GM18870 (cell line): ENCODE data around the gene ZDHHC20.

Source experiments
- ATAC-seq: cut with Tn5 transposase; IDR thresholded peaks from one replicate; pipeline ENCODE4 v1.9.1; 2021; ENCODE audit warnings: moderate library complexity; ENCODE audit not compliant: unreplicated experiment

ZDHHC20 gene

GRCh38 chr13:21458813-21459701 is at the start of gene ZDHHC20:
TSS of gene ZDHHC20 (minus strand) at chr13:21459303. CDS start at chr13:21459171, 132 bp downstream.
- peak; percentile 41 for ATAC-seq

- no peak for ATAC-seq
Measured at GRCh38 chr13:21504379-21504778, 45.3 kb upstream of the ZDHHC20 start.

- no peak for ATAC-seq
Measured at GRCh38 chr13:21501686-21502085, 42.6 kb upstream of the ZDHHC20 start.

- ATAC-seq = no peak
Measured at GRCh38 chr13:21486322-21486721, 27.2 kb upstream of the ZDHHC20 start.

GRCh38 chr13:21483748-21484147 is 24.6 kb upstream of the ZDHHC20 start:
- ATAC-seq = no peak

GRCh38 chr13:21481359-21481758 is 22.3 kb upstream of the ZDHHC20 start:
- ATAC-seq = no peak

GRCh38 chr13:21478881-21479808 is 20.0 kb upstream of the ZDHHC20 start:
- ATAC-seq = no peak

GRCh38 chr13:21476893-21477472 is 17.9 kb upstream of the ZDHHC20 start:
- ATAC-seq = peak; percentile 80

- ATAC-seq = no peak
Measured at GRCh38 chr13:21475115-21475514, 16.0 kb upstream of the ZDHHC20 start.

GRCh38 chr13:21470785-21471184 is 11.7 kb upstream of the ZDHHC20 start:
- ATAC-seq = no peak

GRCh38 chr13:21466527-21466926 is 7.4 kb upstream of the ZDHHC20 start:
- no peak for ATAC-seq

- ATAC-seq = no peak
Measured at GRCh38 chr13:21465710-21466160, 6.6 kb upstream of the ZDHHC20 start.

- ATAC-seq = no peak
Measured at GRCh38 chr13:21463424-21463823, 4.3 kb upstream of the ZDHHC20 start.

- ATAC-seq = no peak
Measured at GRCh38 chr13:21461131-21461530, 2.0 kb upstream of the ZDHHC20 start.

- ATAC-seq = peak; percentile 52
Measured at GRCh38 chr13:21458451-21458812, 671 bp downstream of the ZDHHC20 start.

GRCh38 chr13:21453387-21454081 is 5.6 kb downstream of the ZDHHC20 start:
- ATAC-seq = no peak

- ATAC-seq = no peak
Measured at GRCh38 chr13:21450936-21451335, 8.2 kb downstream of the ZDHHC20 start.

GRCh38 chr13:21446656-21447055 is 12.4 kb downstream of the ZDHHC20 start:
- no peak for ATAC-seq

GRCh38 chr13:21445759-21446158 is 13.3 kb downstream of the ZDHHC20 start:
- no peak for ATAC-seq

GRCh38 chr13:21443171-21443570 is 15.9 kb downstream of the ZDHHC20 start:
- no peak for ATAC-seq

- no peak for ATAC-seq
Measured at GRCh38 chr13:21436582-21436981, 22.5 kb downstream of the ZDHHC20 start.
